ENCODE results near the gene RASSF8. TPM values are rescaled to one million over a fixed set of nuclear protein-coding genes. Genes with fewer than 3 reads are reported as not detected.
A peak's percentile ranks its signal among the peaks of the same experiment; 100 is the strongest.

RASSF8 gene
- total and polyA plus RNA-seq, 2 of the 8 experiments (the other 6 are each of a cell fraction or from before 2014, with no cell fraction given), result 6.4 to 46.7 TPM

DNA sequence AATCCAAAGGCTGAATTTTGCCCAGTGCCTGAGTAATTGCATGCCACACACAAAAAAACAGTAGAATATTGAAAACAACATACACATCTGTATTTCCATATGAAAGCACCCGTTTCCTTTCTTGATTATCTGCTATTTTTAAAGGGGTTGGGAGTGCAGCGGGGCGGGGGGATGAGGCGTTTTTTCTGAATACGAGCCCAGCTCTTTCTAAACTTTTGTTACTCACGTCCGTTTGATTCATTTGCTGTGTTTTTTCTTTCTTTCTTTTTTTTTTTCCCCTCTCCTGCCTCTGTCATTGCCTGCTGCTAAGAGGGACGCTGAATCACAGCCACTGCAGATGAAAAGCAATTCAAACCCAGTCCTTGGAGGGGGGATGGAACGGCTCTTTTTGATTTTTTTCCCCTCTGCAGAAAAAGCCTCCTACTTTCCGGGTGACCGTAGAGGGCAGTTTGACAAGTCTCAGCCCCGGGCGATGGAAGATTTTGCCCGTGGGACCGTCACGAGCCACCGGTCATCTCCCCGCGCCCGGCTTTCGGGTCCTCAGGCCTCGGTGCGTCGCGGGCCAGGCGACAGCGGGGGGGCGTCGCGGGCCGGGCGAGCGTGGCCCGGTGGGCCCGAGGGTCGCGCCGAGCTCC, 572 bp upstream of the RASSF8 start:
- H4K20me1 ChIP-seq (replicated peaks in 1 of 2; ENCODE audit: control insufficient read depth in 1 of 2, insufficient read depth in 2 of 2, low read length in 2 of 2), result peaks cover 0 to 6% of the 10 kb centered on the region in 2 experiments
- no peak overlapping the region for H3K14ac ChIP-seq (ENCODE audit: insufficient read length)
- peak overlapping the region; percentile 66 to 70 for H3K4me2 ChIP-seq (ENCODE audit: insufficient read depth in 1 of 2, low read depth in 2 of 2, low read length in 2 of 2)
- no peak overlapping the region for H2BK20ac ChIP-seq (ENCODE audit: low read length)
- peaks cover 0 to 4% (median 2%) of the 10 kb centered on the region in 4 experiments; a peak in 4 of 7 replicates for H3K4me1 ChIP-seq (replicated peaks in 1 of 4; ENCODE audit: control insufficient read depth in 3 of 4, insufficient read depth in 4 of 4, low read length in 3 of 4)
- POLR2A ChIA-PET (ENCODE audit: partially characterized antibody), result interaction anchor here (0.6 to 3.0 kb wide), 8 partner anchors 10 to 822 kb away, joined by 3 to 10 read pairs (median 5); no protein-coding TSS in a partner anchor
- H3K9me3 ChIP-seq (ENCODE audit: insufficient read depth in 2 of 2, low read depth in 1 of 2, low read length in 1 of 2), result no peaks in the 10 kb centered on the region
- H2BK15ac ChIP-seq (ENCODE audit: low read length), result no peak overlapping the region
- no peaks in the 10 kb centered on the region for H3K36me3 ChIP-seq (ENCODE audit: control insufficient read depth in 2 of 4, insufficient read depth in 4 of 4, low read length in 3 of 4)
- peak overlapping the region in 3 of 4 experiments; percentile 32 to 98 (median 34); a peak in 3 of 7 replicates for H3K9ac ChIP-seq (replicated peaks in 1 of 4; ENCODE audit: extremely low read depth in 1 of 4, low read depth in 3 of 4, low read length in 3 of 4)
- H3K4me3 ChIP-seq (ENCODE audit: extremely low read depth in 1 of 4, insufficient read depth in 2 of 4, low read depth in 3 of 4, low read length in 4 of 4), result peak overlapping the region; percentile 50 to 98 (median 64)
- no peaks in the 10 kb centered on the region; the same call in 1 of the 2 replicates for H3K79me1 ChIP-seq (ENCODE audit: low read depth, low read length)
- no peak overlapping the region for H3K23ac ChIP-seq (ENCODE audit: insufficient read length)
- no peak overlapping the region for H2BK12ac ChIP-seq (ENCODE audit: low read depth, low read length)
- H3K27me3 ChIP-seq (replicated peaks in 1 of 4; ENCODE audit: control insufficient read depth in 3 of 4, extremely low read depth in 1 of 4, insufficient read depth in 3 of 4, low read length in 3 of 4), result peaks cover 0 to 1% (median 0%) of the 10 kb centered on the region in 4 experiments; a peak in 1 of 7 replicates
- H4K5ac ChIP-seq (ENCODE audit: insufficient read length, low read depth, low read length), result no peak overlapping the region
- no peak overlapping the region for H2AK5ac ChIP-seq (ENCODE audit: low read depth, low read length)
- no peak overlapping the region; the same call in 1 of the 2 replicates for H3K27ac ChIP-seq (ENCODE audit: low read depth, low read length)
- no peak overlapping the region for H2BK5ac ChIP-seq (ENCODE audit: low read depth, low read length)
- H3K56ac ChIP-seq (replicated peaks; ENCODE audit: insufficient read length, low read depth, low read length), result peak overlapping the region; percentile 20
- peaks cover 3 to 35% of the 10 kb centered on the region in 2 experiments; a peak in 2 of 4 replicates for H3K79me2 ChIP-seq (ENCODE audit: control insufficient read depth in 1 of 2, insufficient read depth in 2 of 2, low read length in 2 of 2)
- peak; percentile 49; the same call in 1 of the 2 replicates for TF ChIP-seq KDM1A (IDR thresholded peaks at IDR 0.05; ENCODE audit: borderline replicate concordance, low read length)
- TF ChIP-seq POU5F1 (IDR thresholded peaks at IDR 0.05; ENCODE audit: low read depth, low read length), result no peak
- TF ChIP-seq KDM4A (IDR thresholded peaks at IDR 0.05; ENCODE audit: low read depth, low read length, severe bottlenecking), result peak; percentile 44
- TF ChIP-seq ASH2L (IDR thresholded peaks at IDR 0.05; ENCODE audit: low read length), result peak; percentile 79
- TF ChIP-seq, protein P1, sequence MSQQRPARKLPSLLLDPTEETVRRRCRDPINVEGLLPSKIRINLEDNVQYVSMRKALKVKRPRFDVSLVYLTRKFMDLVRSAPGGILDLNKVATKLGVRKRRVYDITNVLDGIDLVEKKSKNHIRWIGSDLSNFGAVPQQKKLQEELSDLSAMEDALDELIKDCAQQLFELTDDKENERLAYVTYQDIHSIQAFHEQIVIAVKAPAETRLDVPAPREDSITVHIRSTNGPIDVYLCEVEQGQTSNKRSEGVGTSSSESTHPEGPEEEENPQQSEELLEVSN (IDR thresholded peaks at IDR 0.05), result peak; percentile 85
- 0 out of 2 replicates have a peak, but pooled peaks have one; percentile 56 for TF ChIP-seq RBBP5 (IDR thresholded peaks at IDR 0.05; ENCODE audit: borderline replicate concordance, low read depth, low read length)
- peak; percentile 66; the same call in 1 of the 2 replicates for TF ChIP-seq CREB1 (IDR thresholded peaks at IDR 0.05)
- no peak for TF ChIP-seq TCF12 (IDR thresholded peaks at IDR 0.05; ENCODE audit: low read depth, low read length)
- TF ChIP-seq, protein P2, sequence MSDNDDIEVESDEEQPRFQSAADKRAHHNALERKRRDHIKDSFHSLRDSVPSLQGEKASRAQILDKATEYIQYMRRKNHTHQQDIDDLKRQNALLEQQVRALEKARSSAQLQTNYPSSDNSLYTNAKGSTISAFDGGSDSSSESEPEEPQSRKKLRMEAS (IDR thresholded peaks at IDR 0.05), result peak; percentile 96
- H4K8ac ChIP-seq (ENCODE audit: extremely low read depth, insufficient read depth, low read length), result peak overlapping the region; percentile 84; the same call in 1 of the 2 replicates
- DNase-seq (ENCODE audit: low read depth in 1 of 2, low spot score in 2 of 2), result no peak
- peak; percentile 45 for FAIRE-seq
- H3K23me2 ChIP-seq (ENCODE audit: low read depth, low read length), result peaks cover 5% of the 10 kb centered on the region; the same call in 1 of the 2 replicates
- H4K91ac ChIP-seq (replicated peaks; ENCODE audit: insufficient read length, low read length), result peak overlapping the region; percentile 83
- H2BK120ac ChIP-seq (replicated peaks; ENCODE audit: low read depth, low read length), result no peak overlapping the region
- WGBS, 2 experiments (ENCODE audit: extremely low coverage in 1 of 2, insufficient coverage in 1 of 2, insufficient read length in 1 of 2, insufficient replicate concordance in 2 of 2, low coverage in 1 of 2, low lambda C conversion rate in 2 of 2, missing lambda C conversion rate in 1 of 2), result 1% methylated on average over 33 of the region's 38 CpGs; no CpG with 5 or more reads in 1 of the 2 experiments
- no peak overlapping the region for H2AFZ ChIP-seq (ENCODE audit: low read length)
- CTCF ChIA-PET (ENCODE audit: partially characterized antibody), result interaction anchor here (0.9 to 3.4 kb wide), 4 partner anchors 13 to 62 kb away, joined by 3 to 10 read pairs (median 6); no protein-coding TSS in a partner anchor
- no peak overlapping the region; the same call in 1 of the 2 replicates for H3K18ac ChIP-seq (ENCODE audit: extremely low read depth, low read length)
- no peak overlapping the region for H3K4ac ChIP-seq (replicated peaks; ENCODE audit: insufficient read length, low read depth, low read length)
